LNCAP (cell line): ENCODE measurements around the gene NFKBIL1.

Experiments
- TF ChIP-seq, protein P1 (sequence below): fragments of 450-650 bp; IDR thresholded peaks from 2 replicates; pipeline ENCODE4 v1.5.1; 2017; ENCODE audit warnings: mild to moderate bottlenecking

Gene NFKBIL1

DNA sequence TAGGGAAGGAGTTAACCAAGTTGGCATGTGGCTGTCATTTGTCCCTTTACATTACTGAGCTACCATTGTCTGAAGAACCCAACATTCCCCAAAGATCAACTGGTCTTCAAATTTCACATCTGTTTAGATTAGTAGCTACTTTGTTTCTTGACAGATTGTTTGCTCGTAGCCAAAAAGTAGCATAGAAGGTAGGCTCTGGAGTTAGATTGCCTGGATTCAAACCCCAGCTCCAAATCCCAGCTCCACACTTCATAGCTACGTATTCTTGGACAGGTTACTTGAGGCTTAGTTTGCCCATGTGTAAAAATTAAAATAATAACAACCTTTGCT, 1.1 kb downstream of the NFKBIL1 start:
- TF ChIP-seq, protein P1, sequence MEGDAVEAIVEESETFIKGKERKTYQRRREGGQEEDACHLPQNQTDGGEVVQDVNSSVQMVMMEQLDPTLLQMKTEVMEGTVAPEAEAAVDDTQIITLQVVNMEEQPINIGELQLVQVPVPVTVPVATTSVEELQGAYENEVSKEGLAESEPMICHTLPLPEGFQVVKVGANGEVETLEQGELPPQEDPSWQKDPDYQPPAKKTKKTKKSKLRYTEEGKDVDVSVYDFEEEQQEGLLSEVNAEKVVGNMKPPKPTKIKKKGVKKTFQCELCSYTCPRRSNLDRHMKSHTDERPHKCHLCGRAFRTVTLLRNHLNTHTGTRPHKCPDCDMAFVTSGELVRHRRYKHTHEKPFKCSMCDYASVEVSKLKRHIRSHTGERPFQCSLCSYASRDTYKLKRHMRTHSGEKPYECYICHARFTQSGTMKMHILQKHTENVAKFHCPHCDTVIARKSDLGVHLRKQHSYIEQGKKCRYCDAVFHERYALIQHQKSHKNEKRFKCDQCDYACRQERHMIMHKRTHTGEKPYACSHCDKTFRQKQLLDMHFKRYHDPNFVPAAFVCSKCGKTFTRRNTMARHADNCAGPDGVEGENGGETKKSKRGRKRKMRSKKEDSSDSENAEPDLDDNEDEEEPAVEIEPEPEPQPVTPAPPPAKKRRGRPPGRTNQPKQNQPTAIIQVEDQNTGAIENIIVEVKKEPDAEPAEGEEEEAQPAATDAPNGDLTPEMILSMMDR = no peak

DNA sequence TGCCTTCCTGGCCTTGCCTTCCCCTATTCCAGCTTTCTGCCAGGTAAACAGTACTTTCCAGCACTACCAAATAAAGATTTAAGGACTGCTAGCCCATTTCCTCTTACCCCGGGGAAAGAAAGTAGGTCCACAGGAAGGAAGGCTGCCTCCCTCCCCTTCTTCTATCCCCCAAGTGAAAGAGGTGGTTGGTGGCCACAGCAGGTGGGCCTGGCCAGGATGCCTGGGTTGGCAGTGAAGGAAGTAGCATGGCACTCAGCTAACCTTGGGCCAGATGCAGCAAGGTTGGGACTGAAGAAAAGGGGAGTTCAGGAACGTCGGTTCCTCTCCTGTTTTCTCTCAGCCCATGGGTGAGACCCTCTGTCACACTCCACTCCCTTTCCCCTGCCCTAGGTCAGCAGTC, 8.9 kb downstream of the NFKBIL1 start:
- TF ChIP-seq, protein P1 = no peak

DNA sequence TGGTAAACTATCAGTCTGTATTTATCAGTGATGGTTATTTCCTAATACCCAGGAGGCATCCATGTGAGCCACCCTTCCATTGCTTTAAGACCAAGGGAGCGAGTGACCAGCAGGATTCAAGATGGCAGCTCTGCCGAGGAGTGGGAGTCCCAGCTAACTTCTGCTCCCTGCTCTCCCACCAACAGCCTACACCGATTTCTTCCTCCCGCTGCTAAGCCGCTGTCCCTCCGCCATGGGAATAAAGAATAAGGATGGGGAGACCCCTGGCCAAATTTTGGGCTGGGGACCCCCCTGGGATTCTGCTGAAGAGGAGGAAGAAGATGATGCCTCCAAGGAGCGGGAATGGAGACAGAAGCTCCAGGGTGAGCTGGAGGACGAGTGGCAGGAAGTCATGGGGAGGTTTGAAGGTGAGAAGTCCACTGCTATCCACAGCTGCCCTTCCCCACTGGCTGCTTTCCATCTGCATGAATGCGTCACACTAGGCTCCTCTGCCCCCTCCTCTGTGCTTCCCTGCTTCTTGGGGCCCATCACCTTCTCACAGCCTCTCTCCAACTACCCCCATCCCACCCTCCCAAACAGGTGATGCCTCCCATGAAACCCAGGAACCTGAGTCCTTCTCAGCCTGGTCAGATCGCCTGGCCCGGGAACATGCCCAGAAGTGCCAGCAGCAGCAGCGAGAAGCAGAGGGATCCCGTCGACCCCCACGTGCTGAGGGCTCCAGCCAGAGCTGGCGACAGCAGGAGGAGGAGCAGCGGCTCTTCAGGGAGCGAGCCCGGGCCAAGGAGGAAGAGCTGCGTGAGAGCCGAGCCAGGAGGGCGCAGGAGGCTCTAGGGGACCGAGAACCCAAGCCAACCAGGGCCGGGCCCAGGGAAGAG, 10.3 kb downstream of the NFKBIL1 start:
- TF ChIP-seq, protein P1 = no peak

DNA sequence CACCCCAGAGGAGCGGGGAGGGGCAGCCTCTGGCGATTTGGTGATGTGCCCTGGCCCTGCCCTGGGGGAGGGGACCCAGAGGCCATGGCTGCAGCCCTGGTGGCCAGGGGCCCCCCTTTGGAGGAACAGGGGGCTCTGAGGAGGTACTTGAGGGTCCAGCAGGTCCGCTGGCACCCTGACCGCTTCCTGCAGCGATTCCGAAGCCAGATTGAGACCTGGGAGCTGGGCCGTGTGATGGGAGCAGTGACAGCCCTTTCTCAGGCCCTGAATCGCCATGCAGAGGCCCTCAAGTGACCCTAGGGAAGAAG, 10.9 kb downstream of the NFKBIL1 start:
- TF ChIP-seq, protein P1 = no peak

DNA sequence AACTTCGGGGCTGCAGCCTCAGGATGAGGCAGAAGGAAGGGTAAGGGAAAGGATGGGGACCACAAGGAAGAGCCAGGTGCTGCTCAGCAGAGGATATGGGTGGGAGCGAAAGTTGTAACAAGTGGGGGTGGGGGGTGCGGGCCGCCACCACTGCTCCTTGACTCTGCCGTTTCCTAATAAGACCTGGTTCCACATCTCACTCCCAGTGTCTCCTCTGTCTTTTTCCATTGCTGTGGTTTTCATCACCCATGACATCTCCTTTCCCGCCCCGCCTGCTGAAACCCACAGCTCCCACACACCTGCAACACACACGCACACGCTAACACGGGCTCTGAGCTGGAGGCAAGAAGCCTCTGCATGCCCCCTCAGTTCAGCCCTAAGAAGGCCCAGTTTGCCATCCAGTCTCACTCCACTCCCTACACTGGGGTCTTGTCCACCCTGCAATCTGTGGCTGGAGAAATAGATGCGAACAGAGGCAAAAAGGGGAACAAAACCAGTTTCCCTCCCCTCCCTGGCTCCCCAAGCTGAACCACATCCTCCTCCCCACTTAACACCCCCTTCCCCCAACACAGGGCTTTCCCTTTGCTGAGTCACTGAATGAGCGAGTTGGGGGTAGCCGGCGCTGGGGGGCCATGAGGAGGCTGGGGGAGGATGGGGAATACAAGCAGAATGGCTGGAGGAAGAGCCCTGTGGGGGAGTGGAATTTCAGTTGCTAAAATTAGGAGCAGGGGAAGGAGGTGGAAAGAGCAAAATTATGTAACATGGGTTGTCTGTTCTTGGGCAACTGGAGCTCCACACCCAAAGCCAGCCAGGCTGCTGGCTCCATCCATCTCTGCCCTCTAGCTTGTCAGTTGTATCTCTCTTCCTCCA, 11.5 kb downstream of the NFKBIL1 start:
- TF ChIP-seq, protein P1 = no peak

DNA sequence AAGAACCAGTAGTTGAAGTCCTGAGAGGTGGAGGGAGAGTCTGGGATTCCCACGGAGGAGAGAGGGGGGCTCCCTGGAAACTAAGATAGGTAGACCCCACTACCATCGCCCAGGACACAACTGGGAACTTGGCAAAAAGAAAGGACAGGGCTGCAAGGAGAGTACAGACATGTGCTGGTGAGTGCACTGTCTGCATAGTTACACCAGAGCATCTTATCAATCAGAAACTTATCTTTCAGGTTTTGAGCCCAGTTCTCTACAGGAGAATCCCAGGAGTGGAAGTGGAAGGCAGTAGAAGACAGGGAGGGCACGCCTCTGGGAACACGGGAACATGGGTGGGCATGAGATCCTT, 12.2 kb downstream of the NFKBIL1 start:
- TF ChIP-seq, protein P1 = no peak

DNA sequence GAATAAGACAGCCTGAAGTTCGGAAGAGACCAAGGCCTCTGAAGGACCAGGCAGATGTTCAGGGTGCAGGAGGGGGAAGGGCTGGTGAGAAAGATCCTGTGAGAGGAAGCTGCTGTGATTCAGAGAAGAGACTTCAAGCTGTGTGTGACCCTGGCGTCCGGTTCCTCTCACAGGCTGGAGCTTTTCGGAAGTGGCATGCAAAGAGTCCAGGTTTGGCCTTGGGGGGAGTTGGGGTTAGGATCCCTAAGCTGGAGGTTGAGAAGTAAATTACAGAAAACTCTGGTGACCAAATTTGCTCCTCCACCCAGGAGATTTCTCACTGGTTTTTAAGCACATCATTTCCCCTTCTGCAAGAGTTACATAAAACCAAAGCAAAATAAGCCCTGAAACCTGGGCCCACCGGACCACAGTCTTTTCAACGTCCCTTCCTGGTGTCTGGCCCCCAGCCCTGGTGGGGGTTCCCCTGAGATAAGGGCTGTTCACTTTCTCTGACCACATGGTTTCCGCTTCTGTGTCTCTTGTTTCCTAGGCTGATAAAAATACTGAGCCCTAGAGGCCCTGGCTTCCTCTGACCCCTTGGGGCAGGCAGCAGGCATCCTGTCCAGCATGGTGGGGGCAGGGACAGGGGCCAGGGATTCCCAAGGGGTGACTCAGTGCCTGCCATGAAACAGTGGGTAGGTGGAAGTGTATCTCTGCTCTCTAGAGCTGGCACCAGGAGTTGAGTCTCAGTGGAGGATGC, 12.7 kb downstream of the NFKBIL1 start:
- TF ChIP-seq, protein P1 = no peak
